CD14-positive monocyte (primary cell): ENCODE results near the gene MAML3. TPM values are rescaled to one million over a fixed set of nuclear protein-coding genes. Genes with fewer than 3 reads are reported as not detected.
A peak's percentile ranks its signal among the peaks of the same experiment; 100 is the strongest.

Source experiments
- DNase-seq, 3 donors: peaks; one replicate each; pipeline ENCODE4 v3.0.0-alpha.2; 2011 to 2022
- H2AFZ ChIP-seq: 2 replicates; pipeline ENCODE4 v1.6.0; 2012; ENCODE audit warnings: mild to moderate bottlenecking, low read depth, low read length, inconsistent platforms; ENCODE audit not compliant: insufficient read depth, poor library complexity, severe bottlenecking
- H3K27ac ChIP-seq, 2 donors: 1 replicate in 1 of 2; 2 replicates in 1 of 2; pipeline ENCODE4 v1.5.1; 2012 to 2013; ENCODE audit warnings: low read length in 2 of 2, control low read depth in 1 of 2, inconsistent platforms in 1 of 2, low read depth in 1 of 2, mild to moderate bottlenecking in 1 of 2
- H3K27me3 ChIP-seq, 2 donors: one replicate each; pipeline versions ENCODE4 v1.6.0 to v1.6.1; 2011 to 2013; ENCODE audit warnings: low read length in 2 of 2; ENCODE audit not compliant: control insufficient read depth in 2 of 2, insufficient read depth in 2 of 2
- H3K36me3 ChIP-seq, 2 donors: replicated peaks in 1 of 2; 1 replicate in 1 of 2; 2 replicates in 1 of 2; pipeline versions ENCODE4 v1.5.1 to v1.6.1; 2012 to 2013; ENCODE audit warnings: low read length in 2 of 2, control low read depth in 1 of 2, inconsistent platforms in 1 of 2, mild to moderate bottlenecking in 1 of 2; ENCODE audit not compliant: insufficient read depth in 2 of 2, control insufficient read depth in 1 of 2
- H3K4me1 ChIP-seq, 2 donors: 1 replicate in 1 of 2; 2 replicates in 1 of 2; pipeline versions ENCODE4 v1.5.1 to v1.6.1; 2012 to 2013; ENCODE audit warnings: low read length in 2 of 2, control low read depth in 1 of 2, inconsistent platforms in 1 of 2, mild to moderate bottlenecking in 1 of 2, moderate library complexity in 1 of 2; ENCODE audit not compliant: insufficient read depth in 2 of 2, control insufficient read depth in 1 of 2
- H3K4me2 ChIP-seq: replicated peaks from 2 replicates; pipeline ENCODE3; 2012; ENCODE audit warnings: low read length, moderate library complexity, mild to moderate bottlenecking; ENCODE audit not compliant: poor library complexity, severe bottlenecking; ENCODE audit errors: extremely low read depth
- H3K4me3 ChIP-seq, 3 experiments: fragments of 200-600 bp in 1 of 3; sonication (generic) in 1 of 3; replicated peaks in 1 of 3; 1 replicate in 2 of 3; 2 replicates in 1 of 3; pipeline ENCODE4 v1.5.1; 2011 to 2013; ENCODE audit warnings: low read length in 3 of 3, mild to moderate bottlenecking in 3 of 3, control low read depth in 2 of 3, low read depth in 2 of 3, inconsistent platforms in 1 of 3, moderate library complexity in 1 of 3
- H3K79me2 ChIP-seq: 2 replicates; pipeline ENCODE4 v1.6.0; 2012; ENCODE audit warnings: mild to moderate bottlenecking, control low read depth, inconsistent platforms, low read length, moderate library complexity; ENCODE audit not compliant: insufficient read depth
- H3K9ac ChIP-seq: 2 replicates; pipeline ENCODE4 v1.6.0; 2017; ENCODE audit warnings: low read length, mild to moderate bottlenecking; ENCODE audit not compliant: insufficient read depth, poor library complexity, severe bottlenecking
- H3K9me3 ChIP-seq, 2 donors: replicated peaks in 1 of 2; 1 replicate in 1 of 2; 2 replicates in 1 of 2; pipeline versions ENCODE4 v1.5.1 to v1.6.1; 2012 to 2013; ENCODE audit warnings: low read length in 2 of 2, control low read depth in 1 of 2; ENCODE audit not compliant: control insufficient read depth in 1 of 2, insufficient read depth in 1 of 2
- H4K20me1 ChIP-seq: 2 replicates; pipeline ENCODE4 v1.6.0; 2012; ENCODE audit warnings: mild to moderate bottlenecking, low read length, control low read depth, moderate library complexity; ENCODE audit not compliant: insufficient read depth
- H3K27ac Mint-ChIP-seq, 7 donors: one replicate each; pipeline ENCODE4 v1.8.0; 2020; ENCODE audit warnings: mild to moderate bottlenecking in 7 of 7, mixed read lengths in 7 of 7, moderate library complexity in 6 of 7, inconsistent platforms in 2 of 7
- H3K27me3 Mint-ChIP-seq, 3 donors: one replicate each; pipeline ENCODE4 v1.8.0; 2021 to 2022; ENCODE audit warnings: low read depth in 3 of 3, mild to moderate bottlenecking in 3 of 3, mixed read lengths in 3 of 3, moderate library complexity in 3 of 3, inconsistent platforms in 1 of 3
- H3K36me3 Mint-ChIP-seq, 2 donors: one replicate each; pipeline ENCODE4 v1.8.0; 2020; ENCODE audit warnings: mixed read lengths in 2 of 2, inconsistent platforms in 1 of 2, mild to moderate bottlenecking in 1 of 2
- H3K4me1 Mint-ChIP-seq: one replicate; pipeline ENCODE4 v1.8.0; 2020; ENCODE audit warnings: mild to moderate bottlenecking, mixed read lengths
- H3K4me3 Mint-ChIP-seq, 2 donors: one replicate each; pipeline ENCODE4 v1.8.0; 2020; ENCODE audit warnings: mild to moderate bottlenecking in 2 of 2, mixed read lengths in 2 of 2, moderate library complexity in 1 of 2
- H3K9me3 Mint-ChIP-seq, 7 donors: one replicate each; pipeline ENCODE4 v1.8.0; 2020 to 2022; ENCODE audit warnings: mixed read lengths in 7 of 7, mild to moderate bottlenecking in 6 of 7, moderate library complexity in 6 of 7, inconsistent platforms in 2 of 7
- WGBS: methylation state at CpG from one replicate; pipeline ENCODE4 v1.1.5; 2013; ENCODE audit warnings: missing lambda C conversion rate; ENCODE audit not compliant: insufficient coverage; 5-methylcytosine and 5-hydroxymethylcytosine counted together
- intact Hi-C, 2 donors: fragments of 100-400 bp; cut with micrococcal nuclease; formaldehyde crosslinking; loops; one replicate each; pipeline versions ENCODE4 v1.15.0 to v1.15.1; 2023
- polyA plus RNA-seq, 3 donors: library from polyadenylated mRNA; depleted of rRNA in 1 of 3; unstranded in 2 of 3; stranded (reverse) in 1 of 3; fragments of 300-500 nt in 2 of 3; fragments of >200 nt in 1 of 3; fragmentation: Illumina TruSeq in 2 of 3; gene quantifications; 1 replicate in 2 of 3; 2 replicates in 1 of 3; pipeline ENCODE4 v1.2.3, GENCODE V29; 2012 to 2021
- TF ChIP-seq, protein P1 (sequence below): fragments of 200-600 bp; IDR thresholded peaks from one replicate; pipeline ENCODE4 v1.8.0; 2022; ENCODE audit warnings: antibody characterized with exemption, mild to moderate bottlenecking

MAML3 gene
- polyA plus RNA-seq, 3 donors: 1.5 to 6.5 (median 2.3) TPM

- Mint-ChIP-seq H3K9me3 (peaks cover 0 to 6% (median 2%) of the 10 kb centered on the region in 7 donors), H3K4me1 (peaks cover 67% of the 10 kb centered on the region), H3K27ac (no peak overlapping the region), H3K27me3 (no peaks in the 10 kb centered on the region), H3K36me3 (no peaks in the 10 kb centered on the region), H3K4me3 (no peak overlapping the region)
- Histone ChIP-seq H3K9me3 (peaks cover 0 to 4% of the 10 kb centered on the region in 2 donors), H3K27ac (no peak overlapping the region), H3K4me1 (peaks cover 48 to 52% of the 10 kb centered on the region in 2 donors), H3K36me3 (no peaks in the 10 kb centered on the region), H3K4me3 (no peak overlapping the region), H3K9ac (no peak overlapping the region), H2AFZ (no peak overlapping the region), H3K79me2 (peaks cover 11% of the 10 kb centered on the region), H3K27me3 (no peaks in the 10 kb centered on the region), H4K20me1 (peaks cover 34% of the 10 kb centered on the region), H3K4me2 (no peak overlapping the region)
- no CpG with 5 or more reads among the region's 1 CpG for WGBS
- DNase-seq: no peak
- intact Hi-C loops: loop anchor here in 1 of 2 donors (5.0 kb wide), 1 partner anchor 73 kb away; no protein-coding TSS in a partner anchor
- TF ChIP-seq, protein P1, sequence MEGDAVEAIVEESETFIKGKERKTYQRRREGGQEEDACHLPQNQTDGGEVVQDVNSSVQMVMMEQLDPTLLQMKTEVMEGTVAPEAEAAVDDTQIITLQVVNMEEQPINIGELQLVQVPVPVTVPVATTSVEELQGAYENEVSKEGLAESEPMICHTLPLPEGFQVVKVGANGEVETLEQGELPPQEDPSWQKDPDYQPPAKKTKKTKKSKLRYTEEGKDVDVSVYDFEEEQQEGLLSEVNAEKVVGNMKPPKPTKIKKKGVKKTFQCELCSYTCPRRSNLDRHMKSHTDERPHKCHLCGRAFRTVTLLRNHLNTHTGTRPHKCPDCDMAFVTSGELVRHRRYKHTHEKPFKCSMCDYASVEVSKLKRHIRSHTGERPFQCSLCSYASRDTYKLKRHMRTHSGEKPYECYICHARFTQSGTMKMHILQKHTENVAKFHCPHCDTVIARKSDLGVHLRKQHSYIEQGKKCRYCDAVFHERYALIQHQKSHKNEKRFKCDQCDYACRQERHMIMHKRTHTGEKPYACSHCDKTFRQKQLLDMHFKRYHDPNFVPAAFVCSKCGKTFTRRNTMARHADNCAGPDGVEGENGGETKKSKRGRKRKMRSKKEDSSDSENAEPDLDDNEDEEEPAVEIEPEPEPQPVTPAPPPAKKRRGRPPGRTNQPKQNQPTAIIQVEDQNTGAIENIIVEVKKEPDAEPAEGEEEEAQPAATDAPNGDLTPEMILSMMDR: no peak
Measured at GRCh38 chr4:139810710-139811109, 343.3 kb downstream of the MAML3 start.

GRCh38 chr4:139809757-139810140 is 344.2 kb downstream of the MAML3 start:
- Histone ChIP-seq H3K36me3 (no peaks in the 10 kb centered on the region), H3K27me3 (no peaks in the 10 kb centered on the region), H4K20me1 (peaks cover 32% of the 10 kb centered on the region), H3K9ac (no peak overlapping the region), H2AFZ (no peak overlapping the region), H3K79me2 (peaks cover 4% of the 10 kb centered on the region), H3K4me1 (peaks cover 39 to 43% of the 10 kb centered on the region in 2 donors), H3K4me2 (peak overlapping the region; percentile 9), H3K4me3 (peak overlapping the region in 1 of 3 experiments; percentile 9), H3K9me3 (peaks cover 0 to 4% of the 10 kb centered on the region in 2 donors), H3K27ac (no peak overlapping the region)
- peak overlapping the region in 2 of 7 donors; percentile 20 to 49 for H3K27ac Mint-ChIP-seq
- no CpG with 5 or more reads among the region's 3 CpGs for WGBS
- peak in 1 of 3 donors; percentile 28 for DNase-seq
- peaks cover 0 to 1% of the 10 kb centered on the region in 2 donors for H3K36me3 Mint-ChIP-seq
- H3K4me1 Mint-ChIP-seq: peaks cover 58% of the 10 kb centered on the region
- no peak overlapping the region for H3K4me3 Mint-ChIP-seq
- TF ChIP-seq, protein P1: no peak
- no peaks in the 10 kb centered on the region for H3K27me3 Mint-ChIP-seq
- H3K9me3 Mint-ChIP-seq: peaks cover 0 to 6% (median 2%) of the 10 kb centered on the region in 7 donors
- intact Hi-C loops: loop anchor here in 1 of 2 donors (5.0 kb wide), 1 partner anchor 72 kb away; no protein-coding TSS in a partner anchor
